ENCODE results near the gene RASSF8.

DNA sequence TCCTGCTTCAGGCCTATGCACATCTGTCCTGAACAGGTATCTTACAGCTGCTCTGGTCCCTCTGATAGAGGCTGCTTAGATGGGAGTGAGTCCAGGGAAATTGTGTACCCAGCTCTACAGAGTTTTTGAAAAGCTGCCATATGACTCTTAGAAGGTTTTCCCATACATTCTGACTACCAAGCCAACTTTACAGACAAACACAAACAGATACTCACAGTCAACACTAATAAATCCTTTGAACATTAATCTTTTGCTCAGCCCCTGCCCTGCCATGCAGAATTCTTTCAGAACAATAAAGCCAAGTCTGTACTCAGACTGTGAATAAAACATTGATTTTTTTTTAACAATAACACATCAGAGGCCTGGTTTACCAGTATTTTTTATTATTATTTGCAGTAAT is 21.4 kb upstream of the RASSF8 start:
- no peak for TF ChIP-seq EZH2 (IDR thresholded peaks at IDR 0.05; ENCODE audit: low read depth)
- TF ChIP-seq CTCF (conservative IDR thresholded peaks at IDR 0.05) = no peak

Measured in PC-9 (cell line).